Measurements from ENCODE around the gene STPG1.

DNA sequence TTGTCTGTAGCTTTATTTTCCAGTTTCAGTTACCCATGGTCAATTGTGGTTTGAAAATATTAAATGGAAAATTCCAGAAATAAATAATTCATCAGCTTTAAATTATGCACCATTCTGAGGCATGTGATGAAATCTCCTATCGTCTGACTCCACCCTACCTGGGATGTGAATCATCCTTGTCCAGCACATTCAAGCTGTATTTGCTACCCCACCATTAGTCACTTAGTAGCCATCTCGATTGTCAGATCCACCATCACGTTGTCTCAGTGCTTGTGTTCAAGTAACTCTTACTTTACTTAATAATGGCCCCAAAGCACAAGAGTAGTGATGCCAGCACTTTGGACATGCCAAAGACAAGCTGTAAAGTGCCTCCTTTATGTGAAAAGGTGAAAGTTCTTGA is 4.0 kb downstream of the STPG1 start:
- TF ChIP-seq ZNF629 (tag by site-specific recombination; IDR thresholded peaks at IDR 0.05) (no peak), ZBTB8A (tag by site-specific recombination; IDR thresholded peaks at IDR 0.05) (no peak), ZNF555 (tag by site-specific recombination; conservative IDR thresholded peaks at IDR 0.05) (no peak), ZNF324 (tag by site-specific recombination; IDR thresholded peaks at IDR 0.05) (no peak), IKZF3 (tag by site-specific recombination; IDR thresholded peaks at IDR 0.05) (no peak), ZSCAN30 (tag by site-specific recombination; IDR thresholded peaks at IDR 0.05) (no peak), ZNF24 (tag by site-specific recombination; IDR thresholded peaks at IDR 0.05) (no peak)
- TF ChIP-seq, protein P1, sequence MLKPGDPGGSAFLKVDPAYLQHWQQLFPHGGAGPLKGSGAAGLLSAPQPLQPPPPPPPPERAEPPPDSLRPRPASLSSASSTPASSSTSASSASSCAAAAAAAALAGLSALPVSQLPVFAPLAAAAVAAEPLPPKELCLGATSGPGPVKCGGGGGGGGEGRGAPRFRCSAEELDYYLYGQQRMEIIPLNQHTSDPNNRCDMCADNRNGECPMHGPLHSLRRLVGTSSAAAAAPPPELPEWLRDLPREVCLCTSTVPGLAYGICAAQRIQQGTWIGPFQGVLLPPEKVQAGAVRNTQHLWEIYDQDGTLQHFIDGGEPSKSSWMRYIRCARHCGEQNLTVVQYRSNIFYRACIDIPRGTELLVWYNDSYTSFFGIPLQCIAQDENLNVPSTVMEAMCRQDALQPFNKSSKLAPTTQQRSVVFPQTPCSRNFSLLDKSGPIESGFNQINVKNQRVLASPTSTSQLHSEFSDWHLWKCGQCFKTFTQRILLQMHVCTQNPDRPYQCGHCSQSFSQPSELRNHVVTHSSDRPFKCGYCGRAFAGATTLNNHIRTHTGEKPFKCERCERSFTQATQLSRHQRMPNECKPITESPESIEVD (tag by site-specific recombination; IDR thresholded peaks at IDR 0.05): no peak
- TF ChIP-seq, protein P2, sequence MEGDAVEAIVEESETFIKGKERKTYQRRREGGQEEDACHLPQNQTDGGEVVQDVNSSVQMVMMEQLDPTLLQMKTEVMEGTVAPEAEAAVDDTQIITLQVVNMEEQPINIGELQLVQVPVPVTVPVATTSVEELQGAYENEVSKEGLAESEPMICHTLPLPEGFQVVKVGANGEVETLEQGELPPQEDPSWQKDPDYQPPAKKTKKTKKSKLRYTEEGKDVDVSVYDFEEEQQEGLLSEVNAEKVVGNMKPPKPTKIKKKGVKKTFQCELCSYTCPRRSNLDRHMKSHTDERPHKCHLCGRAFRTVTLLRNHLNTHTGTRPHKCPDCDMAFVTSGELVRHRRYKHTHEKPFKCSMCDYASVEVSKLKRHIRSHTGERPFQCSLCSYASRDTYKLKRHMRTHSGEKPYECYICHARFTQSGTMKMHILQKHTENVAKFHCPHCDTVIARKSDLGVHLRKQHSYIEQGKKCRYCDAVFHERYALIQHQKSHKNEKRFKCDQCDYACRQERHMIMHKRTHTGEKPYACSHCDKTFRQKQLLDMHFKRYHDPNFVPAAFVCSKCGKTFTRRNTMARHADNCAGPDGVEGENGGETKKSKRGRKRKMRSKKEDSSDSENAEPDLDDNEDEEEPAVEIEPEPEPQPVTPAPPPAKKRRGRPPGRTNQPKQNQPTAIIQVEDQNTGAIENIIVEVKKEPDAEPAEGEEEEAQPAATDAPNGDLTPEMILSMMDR (tag by site-specific recombination; IDR thresholded peaks at IDR 0.05): no peak

Measured in HEK293 (cell line).